HAP-1 (cell line): ENCODE measurements around the gene CEL.
"Not testable (repeated sequence)": the region's sequence is repeated elsewhere in the genome, so short reads cannot be mapped to it uniquely, and the experiment has no call there.

ENCODE experiments used
- DNase-seq, 2 experiments: peaks; one replicate each; pipeline ENCODE4 v3.0.0-alpha.2; 2016 to 2020; ENCODE audit warnings: low spot score in 2 of 2
- H3K27me3 ChIP-seq: fragments of 250-450 bp; sonication (Bioruptor Pico); 2 replicates; pipeline ENCODE4 v1.5.1; 2020; ENCODE audit warnings: low read depth, mild to moderate bottlenecking, moderate library complexity
- H3K36me3 ChIP-seq: fragments of 250-450 bp; sonication (Bioruptor Pico); replicated peaks from 2 replicates; pipeline ENCODE4 v1.5.1; 2020; ENCODE audit warnings: mild to moderate bottlenecking
- H3K4me1 ChIP-seq: fragments of 250-450 bp; sonication (Bioruptor Pico); 2 replicates; pipeline ENCODE4 v1.5.1; 2020; ENCODE audit warnings: mild to moderate bottlenecking
- H3K4me3 ChIP-seq: fragments of 250-450 bp; sonication (Bioruptor Pico); 2 replicates; pipeline ENCODE4 v1.5.1; 2020; ENCODE audit warnings: mild to moderate bottlenecking, moderate library complexity
- H3K9me3 ChIP-seq: fragments of 250-450 bp; sonication (Bioruptor Pico); 2 replicates; pipeline ENCODE4 v1.5.1; 2020; ENCODE audit warnings: mild to moderate bottlenecking, moderate library complexity
- in situ Hi-C: fragments of 300-500 bp; cut with MboI; formaldehyde crosslinking; loops from 3 replicates; pipeline ENCODE4 v1.14.3; 2020; ENCODE audit warnings: low sequenced_read_pairs, inconsistent platforms, mixed read lengths

CEL gene

GRCh38 chr9:133040892-133041479 is 20.8 kb upstream of the CEL start:
- in situ Hi-C loops = loop anchor here (25.0 kb wide), 1 partner anchor 446 kb away; the partner anchor contains the start of gene SLC2A6
- not testable (repeated sequence) for H3K4me1 ChIP-seq, H3K9me3 ChIP-seq, H3K4me3 ChIP-seq, H3K27me3 ChIP-seq
- peaks cover 47% of the 10 kb centered on the region for H3K36me3 ChIP-seq
- DNase-seq = peak in 1 of 2 experiments; percentile 72

- Histone ChIP-seq H3K4me1 (peaks cover 4% of the 10 kb centered on the region; the same call in 1 of the 2 replicates), H3K27me3 (no peaks in the 10 kb centered on the region), H3K4me3 (no peak overlapping the region), H3K9me3 (no peaks in the 10 kb centered on the region), H3K36me3 (peaks cover 50% of the 10 kb centered on the region)
- in situ Hi-C loops = loop anchor here (25.0 kb wide), 1 partner anchor 445 kb away; the partner anchor contains the start of gene SLC2A6
- DNase-seq = no peak
Measured at GRCh38 chr9:133041958-133042357, 19.8 kb upstream of the CEL start.

GRCh38 chr9:133042676-133043075 is 19.1 kb upstream of the CEL start:
- H3K4me3 ChIP-seq = no peak overlapping the region
- H3K4me1 ChIP-seq = peaks cover 4% of the 10 kb centered on the region; the same call in 1 of the 2 replicates
- H3K27me3 ChIP-seq = no peaks in the 10 kb centered on the region
- DNase-seq = no peak
- in situ Hi-C loops = loop anchor here (25.0 kb wide), 1 partner anchor 445 kb away; the partner anchor contains the start of gene SLC2A6
- peaks cover 50% of the 10 kb centered on the region for H3K36me3 ChIP-seq
- no peaks in the 10 kb centered on the region for H3K9me3 ChIP-seq

- peaks cover 51% of the 10 kb centered on the region for H3K36me3 ChIP-seq
Measured at GRCh38 chr9:133043449-133044035, 18.2 kb upstream of the CEL start.

GRCh38 chr9:133044125-133044524 is 17.7 kb upstream of the CEL start:
- Histone ChIP-seq H3K9me3 (no peaks in the 10 kb centered on the region), H3K4me3 (no peak overlapping the region), H3K4me1 (peaks cover 4% of the 10 kb centered on the region; the same call in 1 of the 2 replicates), H3K27me3 (no peaks in the 10 kb centered on the region), H3K36me3 (peaks cover 52% of the 10 kb centered on the region)
- in situ Hi-C loops = loop anchor here (25.0 kb wide), 1 partner anchor 443 kb away; the partner anchor contains the start of gene SLC2A6
- no peak for DNase-seq

More at GRCh38 chr9:133043449-133044035, 18.2 kb upstream of the CEL start:
- in situ Hi-C loops = loop anchor here (25.0 kb wide), 1 partner anchor 444 kb away; the partner anchor contains the start of gene SLC2A6
- DNase-seq = no peak
- peaks cover 4% of the 10 kb centered on the region; the same call in 1 of the 2 replicates for H3K4me1 ChIP-seq
- H3K9me3 ChIP-seq = no peaks in the 10 kb centered on the region
- H3K27me3 ChIP-seq = no peaks in the 10 kb centered on the region
- no peak overlapping the region for H3K4me3 ChIP-seq

- DNase-seq = no peak
- Histone ChIP-seq H3K36me3 (peaks cover 56% of the 10 kb centered on the region), H3K4me1 (0 out of 2 replicates have a peak, but pooled peaks cover 1% of the 10 kb centered on the region), H3K4me3 (no peak overlapping the region), H3K9me3 (no peaks in the 10 kb centered on the region), H3K27me3 (no peaks in the 10 kb centered on the region)
- in situ Hi-C loops = loop anchor here (25.0 kb wide), 1 partner anchor 443 kb away; the partner anchor contains the start of gene SLC2A6
Measured at GRCh38 chr9:133044661-133045060, 17.1 kb upstream of the CEL start.

GRCh38 chr9:133045132-133045531 is 16.6 kb upstream of the CEL start:
- no peak for DNase-seq
- peaks cover 59% of the 10 kb centered on the region for H3K36me3 ChIP-seq
- in situ Hi-C loops = loop anchor here (25.0 kb wide), 1 partner anchor 442 kb away; the partner anchor contains the start of gene SLC2A6
- no peaks in the 10 kb centered on the region for H3K27me3 ChIP-seq
- no peak overlapping the region for H3K4me3 ChIP-seq
- no peaks in the 10 kb centered on the region for H3K4me1 ChIP-seq
- no peaks in the 10 kb centered on the region for H3K9me3 ChIP-seq

GRCh38 chr9:133046196-133046899 is 15.4 kb upstream of the CEL start:
- no peak for DNase-seq
- Histone ChIP-seq H3K4me1 (no peaks in the 10 kb centered on the region), H3K36me3 (peaks cover 65% of the 10 kb centered on the region), H3K27me3 (no peaks in the 10 kb centered on the region), H3K9me3 (no peaks in the 10 kb centered on the region), H3K4me3 (no peak overlapping the region)
- in situ Hi-C loops = loop anchor here (25.0 kb wide), 1 partner anchor 441 kb away; the partner anchor contains the start of gene SLC2A6

- no peak overlapping the region for H3K4me3 ChIP-seq
- in situ Hi-C loops = loop anchor here (25.0 kb wide), 1 partner anchor 440 kb away; the partner anchor contains the start of gene SLC2A6
- DNase-seq = no peak
- peaks cover 65% of the 10 kb centered on the region for H3K36me3 ChIP-seq
- no peaks in the 10 kb centered on the region for H3K4me1 ChIP-seq
- no peaks in the 10 kb centered on the region for H3K9me3 ChIP-seq
- H3K27me3 ChIP-seq = no peaks in the 10 kb centered on the region
Measured at GRCh38 chr9:133046900-133047295, 14.9 kb upstream of the CEL start.

GRCh38 chr9:133048595-133048994 is 13.2 kb upstream of the CEL start:
- Histone ChIP-seq H3K4me1 (no peaks in the 10 kb centered on the region), H3K27me3 (no peaks in the 10 kb centered on the region), H3K36me3 (peaks cover 61% of the 10 kb centered on the region), H3K4me3 (no peak overlapping the region), H3K9me3 (no peaks in the 10 kb centered on the region)
- DNase-seq = no peak
- in situ Hi-C loops = loop anchor here (25.0 kb wide), 1 partner anchor 439 kb away; the partner anchor contains the start of gene SLC2A6

GRCh38 chr9:133049043-133049442 is 12.7 kb upstream of the CEL start:
- Histone ChIP-seq H3K4me3 (no peak overlapping the region), H3K4me1 (no peaks in the 10 kb centered on the region), H3K9me3 (no peaks in the 10 kb centered on the region), H3K36me3 (peaks cover 59% of the 10 kb centered on the region), H3K27me3 (no peaks in the 10 kb centered on the region)
- in situ Hi-C loops = loop anchor here (25.0 kb wide), 1 partner anchor 438 kb away; the partner anchor contains the start of gene SLC2A6
- DNase-seq = no peak

- peaks cover 56% of the 10 kb centered on the region for H3K36me3 ChIP-seq
- no peaks in the 10 kb centered on the region for H3K9me3 ChIP-seq
- in situ Hi-C loops = no loop called here
- no peak overlapping the region for H3K4me3 ChIP-seq
- no peak for DNase-seq
- H3K4me1 ChIP-seq = no peaks in the 10 kb centered on the region
- no peaks in the 10 kb centered on the region for H3K27me3 ChIP-seq
Measured at GRCh38 chr9:133050142-133050541, 11.6 kb upstream of the CEL start.

- no peaks in the 10 kb centered on the region for H3K9me3 ChIP-seq
- in situ Hi-C loops = no loop called here
- no peak overlapping the region for H3K4me3 ChIP-seq
- no peaks in the 10 kb centered on the region for H3K4me1 ChIP-seq
- no peaks in the 10 kb centered on the region for H3K27me3 ChIP-seq
- DNase-seq = no peak
- H3K36me3 ChIP-seq = peaks cover 58% of the 10 kb centered on the region
Measured at GRCh38 chr9:133050781-133051180, 11.0 kb upstream of the CEL start.
